K562 (cell line): ENCODE data around the gene HELZ2.

Experiments
- CBFB ChIP-seq: sonication (generic); formaldehyde crosslinking; IDR thresholded peaks from 2 replicates; pipeline ENCODE4 v1.4.0; 2020; ENCODE audit warnings: mild to moderate bottlenecking, missing genetic modification reagents
- EGR1 ChIP-seq: fragments of 450-650 bp; conservative IDR thresholded peaks from 2 replicates; pipeline ENCODE4 v1.6.1; 2017; ENCODE audit warnings: mild to moderate bottlenecking
- POLR2AphosphoS5 ChIP-seq: IDR thresholded peaks from 2 replicates; pipeline ENCODE4 v1.6.1; 2011; ENCODE audit warnings: mild to moderate bottlenecking, low read depth, low read length, moderate library complexity; ENCODE audit not compliant: control insufficient read depth, insufficient read depth
- RCOR1 ChIP-seq, 2 experiments: IDR thresholded peaks; 2 replicates each; pipeline ENCODE4 v1.6.1; 2012; ENCODE audit warnings: low read depth in 2 of 2, low read length in 2 of 2, borderline replicate concordance in 1 of 2, improper control_type of control experiment in 1 of 2
- TAF1 ChIP-seq: IDR thresholded peaks from 2 replicates; pipeline ENCODE4 v1.6.1; 2011; ENCODE audit warnings: mild to moderate bottlenecking, low read length, moderate library complexity; ENCODE audit not compliant: insufficient read depth, control insufficient read depth, severe bottlenecking; ENCODE audit errors: extremely low read depth
- ZNF407 ChIP-seq: fragments of 450-650 bp; IDR thresholded peaks from 2 replicates; pipeline ENCODE4 v1.6.1; 2016; ENCODE audit warnings: low read depth
- TF ChIP-seq, protein P1 (sequence below), 3 experiments: IDR thresholded peaks in 2 of 3; conservative IDR thresholded peaks in 1 of 3; 2 replicates each; pipeline ENCODE4 v1.5.1; 2011 to 2012; ENCODE audit warnings: low read length in 3 of 3, mild to moderate bottlenecking in 3 of 3, control low read depth in 2 of 3, improper control_type of control experiment in 1 of 3, inconsistent platforms in 1 of 3, low read depth in 1 of 3, mixed read lengths in 1 of 3, moderate library complexity in 1 of 3; ENCODE audit not compliant: insufficient read depth in 2 of 3
- TF ChIP-seq, protein P2 (sequence below), 2 experiments: fragments of 450-650 bp; formaldehyde crosslinking in 1 of 2; IDR thresholded peaks; 2 replicates each; pipeline versions ENCODE4 v1.4.0 to v1.6.1; 2014 to 2020; ENCODE audit warnings: mild to moderate bottlenecking in 2 of 2, borderline replicate concordance in 1 of 2, low read depth in 1 of 2

DNA sequence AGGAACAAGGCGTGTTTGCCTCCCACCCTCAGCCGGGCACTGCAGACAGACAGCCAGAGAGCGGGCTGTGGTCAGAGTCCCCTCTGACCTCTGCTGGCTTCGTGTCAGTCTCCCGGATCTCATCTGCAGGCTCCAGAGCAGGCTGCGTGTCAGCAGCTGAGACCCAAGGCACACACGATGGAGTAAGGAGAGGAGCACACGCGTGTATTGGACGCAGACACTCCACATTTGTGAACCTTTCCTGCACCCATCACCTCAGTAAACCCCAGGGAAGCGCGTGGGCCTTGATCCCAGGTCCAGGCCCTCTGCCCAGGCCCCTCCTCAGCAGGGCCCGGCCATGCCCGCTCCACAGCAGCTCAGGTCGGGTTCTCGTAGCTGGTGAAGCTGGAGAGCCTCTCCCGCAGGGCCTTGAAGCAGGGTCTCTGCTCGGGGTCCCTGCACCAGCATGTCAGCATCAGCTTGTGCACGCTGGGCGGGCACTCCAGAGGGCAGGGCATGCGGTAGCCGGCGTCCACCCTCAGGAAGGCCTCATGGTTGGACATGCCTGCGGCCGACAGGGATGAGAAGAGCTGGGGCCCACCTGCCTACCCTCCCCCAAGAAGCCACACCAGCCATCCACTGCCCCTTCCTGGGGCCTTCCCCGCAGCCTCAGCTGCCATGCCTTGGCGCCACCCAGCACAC lies 44.7 kb downstream of the HELZ2 start:
- TF ChIP-seq EGR1 (no peak), TAF1 (no peak), ZNF407 (no peak), POLR2AphosphoS5 (no peak), CBFB (no peak), RCOR1 (IDR thresholded peaks at IDR 0.05; ENCODE audit: borderline replicate concordance in 1 of 2, low read depth in 2 of 2, low read length in 2 of 2) (no peak)
- TF ChIP-seq, protein P1, sequence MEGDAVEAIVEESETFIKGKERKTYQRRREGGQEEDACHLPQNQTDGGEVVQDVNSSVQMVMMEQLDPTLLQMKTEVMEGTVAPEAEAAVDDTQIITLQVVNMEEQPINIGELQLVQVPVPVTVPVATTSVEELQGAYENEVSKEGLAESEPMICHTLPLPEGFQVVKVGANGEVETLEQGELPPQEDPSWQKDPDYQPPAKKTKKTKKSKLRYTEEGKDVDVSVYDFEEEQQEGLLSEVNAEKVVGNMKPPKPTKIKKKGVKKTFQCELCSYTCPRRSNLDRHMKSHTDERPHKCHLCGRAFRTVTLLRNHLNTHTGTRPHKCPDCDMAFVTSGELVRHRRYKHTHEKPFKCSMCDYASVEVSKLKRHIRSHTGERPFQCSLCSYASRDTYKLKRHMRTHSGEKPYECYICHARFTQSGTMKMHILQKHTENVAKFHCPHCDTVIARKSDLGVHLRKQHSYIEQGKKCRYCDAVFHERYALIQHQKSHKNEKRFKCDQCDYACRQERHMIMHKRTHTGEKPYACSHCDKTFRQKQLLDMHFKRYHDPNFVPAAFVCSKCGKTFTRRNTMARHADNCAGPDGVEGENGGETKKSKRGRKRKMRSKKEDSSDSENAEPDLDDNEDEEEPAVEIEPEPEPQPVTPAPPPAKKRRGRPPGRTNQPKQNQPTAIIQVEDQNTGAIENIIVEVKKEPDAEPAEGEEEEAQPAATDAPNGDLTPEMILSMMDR (IDR thresholded peaks at IDR 0.05 in 2 of 3, conservative IDR thresholded peaks at IDR 0.05 in 1 of 3; ENCODE audit: insufficient read depth in 2 of 3, low read depth in 1 of 3, low read length in 3 of 3), result no peak
- TF ChIP-seq, protein P2, sequence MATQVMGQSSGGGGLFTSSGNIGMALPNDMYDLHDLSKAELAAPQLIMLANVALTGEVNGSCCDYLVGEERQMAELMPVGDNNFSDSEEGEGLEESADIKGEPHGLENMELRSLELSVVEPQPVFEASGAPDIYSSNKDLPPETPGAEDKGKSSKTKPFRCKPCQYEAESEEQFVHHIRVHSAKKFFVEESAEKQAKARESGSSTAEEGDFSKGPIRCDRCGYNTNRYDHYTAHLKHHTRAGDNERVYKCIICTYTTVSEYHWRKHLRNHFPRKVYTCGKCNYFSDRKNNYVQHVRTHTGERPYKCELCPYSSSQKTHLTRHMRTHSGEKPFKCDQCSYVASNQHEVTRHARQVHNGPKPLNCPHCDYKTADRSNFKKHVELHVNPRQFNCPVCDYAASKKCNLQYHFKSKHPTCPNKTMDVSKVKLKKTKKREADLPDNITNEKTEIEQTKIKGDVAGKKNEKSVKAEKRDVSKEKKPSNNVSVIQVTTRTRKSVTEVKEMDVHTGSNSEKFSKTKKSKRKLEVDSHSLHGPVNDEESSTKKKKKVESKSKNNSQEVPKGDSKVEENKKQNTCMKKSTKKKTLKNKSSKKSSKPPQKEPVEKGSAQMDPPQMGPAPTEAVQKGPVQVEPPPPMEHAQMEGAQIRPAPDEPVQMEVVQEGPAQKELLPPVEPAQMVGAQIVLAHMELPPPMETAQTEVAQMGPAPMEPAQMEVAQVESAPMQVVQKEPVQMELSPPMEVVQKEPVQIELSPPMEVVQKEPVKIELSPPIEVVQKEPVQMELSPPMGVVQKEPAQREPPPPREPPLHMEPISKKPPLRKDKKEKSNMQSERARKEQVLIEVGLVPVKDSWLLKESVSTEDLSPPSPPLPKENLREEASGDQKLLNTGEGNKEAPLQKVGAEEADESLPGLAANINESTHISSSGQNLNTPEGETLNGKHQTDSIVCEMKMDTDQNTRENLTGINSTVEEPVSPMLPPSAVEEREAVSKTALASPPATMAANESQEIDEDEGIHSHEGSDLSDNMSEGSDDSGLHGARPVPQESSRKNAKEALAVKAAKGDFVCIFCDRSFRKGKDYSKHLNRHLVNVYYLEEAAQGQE (IDR thresholded peaks at IDR 0.05; ENCODE audit: borderline replicate concordance), result no peak
- TF ChIP-seq, protein P2 (CRISPR knock-in tag; IDR thresholded peaks at IDR 0.05; ENCODE audit: low read depth), result no peak
